ENCODE results near the gene PSD2. TPM values are rescaled to one million over a fixed set of nuclear protein-coding genes. Genes with fewer than 3 reads are reported as not detected.

PSD2 gene
- total and polyA plus RNA-seq, 10 of the 15 experiments (the other 5 are each of a cell fraction or from before 2014, with no cell fraction given): 0.02 to 0.14 (median 0.03) TPM; not detected in 5

GRCh38 chr5:139855451-139855850 lies 59.8 kb downstream of the PSD2 start:
- ChIA-PET POLR2A (interaction anchor here (0.6 kb wide), 1 partner anchor 64 kb away, joined by 3 read pairs; no protein-coding TSS in a partner anchor), SMC1A (ENCODE audit: uncharacterized antibody, unreplicated experiment) (interaction anchor here (1.1 to 1.6 kb wide), 2 partner anchors 12 to 113 kb away, joined by 3 to 5 read pairs; no protein-coding TSS in a partner anchor), RAD21 (ENCODE audit: unreplicated experiment) (interaction anchor here (1.0 to 1.6 kb wide), 2 partner anchors 13 to 113 kb away, joined by 3 to 5 read pairs; no protein-coding TSS in a partner anchor), CTCF (interaction anchor here (1.1 to 2.1 kb wide), 4 partner anchors 8 to 114 kb away, joined by 6 to 14 read pairs (median 6); no protein-coding TSS in a partner anchor)
- H3K4me3 ChIP-seq: no peak overlapping the region
- H3K4me2 ChIP-seq (ENCODE audit: control insufficient read depth, insufficient read depth): no peak overlapping the region
- no peaks in the 10 kb centered on the region for H4K20me1 ChIP-seq (ENCODE audit: control insufficient read depth, insufficient read depth)
- no peaks in the 10 kb centered on the region for H3K4me1 ChIP-seq (ENCODE audit: control insufficient read depth, insufficient read depth, low read length)
- no TSS peak for BruUV-seq (replicated peaks)
- no peaks in the 10 kb centered on the region for H3K79me2 ChIP-seq (ENCODE audit: control insufficient read depth, insufficient read depth, low read length)
- no peak overlapping the region for H3K9ac ChIP-seq (ENCODE audit: control insufficient read depth, insufficient read depth, low read length)
- in situ Hi-C loops (cut with MboI): no loop called here
- DNase-seq (ENCODE audit: low read depth, low spot score) (no peak), ATAC-seq (no peak), FAIRE-seq (no peak)
- no peaks in the 10 kb centered on the region for H3K27me3 ChIP-seq (replicated peaks in 1 of 2; ENCODE audit: control insufficient read depth in 2 of 2, insufficient read depth in 2 of 2, low read length in 1 of 2)
- intact Hi-C loops (cut with micrococcal nuclease; ENCODE audit: unreplicated experiment): no loop called here
- no peaks in the 10 kb centered on the region for H3K9me3 ChIP-seq (replicated peaks; ENCODE audit: control insufficient read depth, insufficient read depth, low read length)
- WGBS (ENCODE audit: insufficient coverage, insufficient replicate concordance, low lambda C conversion rate, missing lambda C conversion rate): 41% methylated on average over 8 of the region's 8 CpGs
- TF ChIP-seq ATF2 (IDR thresholded peaks at IDR 0.05; ENCODE audit: low read length) (no peak), RELB (IDR thresholded peaks at IDR 0.05; ENCODE audit: low read depth) (no peak), E2F4 (IDR thresholded peaks at IDR 0.05; ENCODE audit: low read depth, low read length) (no peak), POLR2A (IDR thresholded peaks at IDR 0.05; ENCODE audit: low read depth, low read length) (no peak), NFYA (IDR thresholded peaks at IDR 0.05; ENCODE audit: borderline replicate concordance, low read depth, low read length) (no peak), RAD21 (IDR thresholded peaks at IDR 0.05; ENCODE audit: insufficient read depth, low read depth, low read length) (no peak), PKNOX1 (IDR thresholded peaks at IDR 0.05) (no peak), ZBTB11 (CRISPR knock-in tag; IDR thresholded peaks at IDR 0.05) (no peak), ESRRA (IDR thresholded peaks at IDR 0.05; ENCODE audit: low read length) (no peak)
- no peak overlapping the region for H2AFZ ChIP-seq (ENCODE audit: control insufficient read depth, low read depth, low read length)
- peaks cover 0 to 5% of the 10 kb centered on the region in 2 experiments; a peak in 2 of 4 replicates for H3K36me3 ChIP-seq (ENCODE audit: control insufficient read depth in 2 of 2, insufficient read depth in 2 of 2, low read length in 1 of 2)
- H3K27ac ChIP-seq (ENCODE audit: control insufficient read depth, insufficient read depth): no peak overlapping the region

Data from GM12878 (cell line).